HepG2 (cell line): ENCODE measurements around the gene TENT4B. TPM values are rescaled to one million over a fixed set of nuclear protein-coding genes. Genes with fewer than 3 reads are reported as not detected.

Experiments used
- CCDC6 ChIP-seq: sonication (generic); formaldehyde crosslinking; IDR thresholded peaks from 2 replicates; pipeline ENCODE4 v1.8.1; 2022; ENCODE audit warnings: mild to moderate bottlenecking, missing genetic modification reagents, moderate library complexity
- GATA4 ChIP-seq: sonication (generic); IDR thresholded peaks from 2 replicates; pipeline ENCODE4 v1.6.1; 2016; ENCODE audit warnings: antibody characterized with exemption, low read depth, borderline replicate concordance
- GPN1 ChIP-seq: sonication (generic); formaldehyde crosslinking; IDR thresholded peaks from 2 replicates; pipeline ENCODE4 v1.5.1; 2020; ENCODE audit warnings: missing genetic modification reagents, borderline replicate concordance
- MED8 ChIP-seq: sonication (generic); formaldehyde crosslinking; IDR thresholded peaks from 2 replicates; pipeline ENCODE4 v1.8.1; 2023; ENCODE audit warnings: mild to moderate bottlenecking, missing genetic modification reagents; ENCODE audit not compliant: insufficient replicate concordance
- PITX1 ChIP-seq: sonication (generic); formaldehyde crosslinking; IDR thresholded peaks from 2 replicates; pipeline ENCODE4 v1.5.1; 2020; ENCODE audit warnings: mild to moderate bottlenecking, missing genetic modification reagents
- SCMH1 ChIP-seq: sonication (generic); formaldehyde crosslinking; IDR thresholded peaks from 2 replicates; pipeline ENCODE4 v1.9.0; 2021; ENCODE audit warnings: missing genetic modification reagents, mild to moderate bottlenecking, borderline replicate concordance
- SNAI1 ChIP-seq: sonication (generic); formaldehyde crosslinking; IDR thresholded peaks from 2 replicates; pipeline ENCODE4 v1.5.0; 2020; ENCODE audit warnings: mild to moderate bottlenecking, missing genetic modification reagents, borderline replicate concordance
- SP4 ChIP-seq: sonication (generic); formaldehyde crosslinking; IDR thresholded peaks from 2 replicates; pipeline ENCODE4 v1.8.1; 2023; ENCODE audit warnings: mild to moderate bottlenecking, missing genetic modification reagents
- ZC3H13 ChIP-seq: sonication (generic); formaldehyde crosslinking; IDR thresholded peaks from 2 replicates; pipeline ENCODE4 v1.8.1; 2023; ENCODE audit warnings: mild to moderate bottlenecking, missing genetic modification reagents, moderate library complexity
- ZFY ChIP-seq: sonication (generic); formaldehyde crosslinking; IDR thresholded peaks from 2 replicates; pipeline ENCODE4 v1.4.0; 2020; ENCODE audit warnings: missing genetic modification reagents
- ZIK1 ChIP-seq: sonication (generic); formaldehyde crosslinking; IDR thresholded peaks from 2 replicates; pipeline ENCODE4 v1.5.0; 2020; ENCODE audit warnings: mild to moderate bottlenecking, low read depth, missing genetic modification reagents, borderline replicate concordance
- ZNF138 ChIP-seq: sonication (generic); formaldehyde crosslinking; IDR thresholded peaks from 2 replicates; pipeline ENCODE4 v1.5.0; 2020; ENCODE audit warnings: mild to moderate bottlenecking, low read depth, missing genetic modification reagents
- ZNF564 ChIP-seq: sonication (generic); formaldehyde crosslinking; IDR thresholded peaks from 2 replicates; pipeline ENCODE4 v1.8.1; 2023; ENCODE audit warnings: mild to moderate bottlenecking, missing genetic modification reagents
- ZNF567 ChIP-seq: sonication (generic); formaldehyde crosslinking; IDR thresholded peaks from 2 replicates; pipeline ENCODE4 v1.8.1; 2023; ENCODE audit warnings: mild to moderate bottlenecking, missing genetic modification reagents, borderline replicate concordance
- ZNF616 ChIP-seq: sonication (generic); formaldehyde crosslinking; IDR thresholded peaks from 2 replicates; pipeline ENCODE4 v1.5.0; 2020; ENCODE audit warnings: low read depth, mild to moderate bottlenecking, missing genetic modification reagents
- ZNF777 ChIP-seq: sonication (generic); formaldehyde crosslinking; IDR thresholded peaks from 2 replicates; pipeline ENCODE4 v1.4.0; 2020; ENCODE audit warnings: missing genetic modification reagents
- ZNF816 ChIP-seq: sonication (generic); formaldehyde crosslinking; IDR thresholded peaks from 2 replicates; pipeline ENCODE4 v1.8.0; 2022; ENCODE audit warnings: missing genetic modification reagents, mild to moderate bottlenecking, borderline replicate concordance
- polyA plus RNA-seq, 8 experiments: library from polyadenylated mRNA; depleted of rRNA in 3 of 8; stranded (reverse) in 7 of 8; unstranded in 1 of 8; fragments of >200 nt; fragmentation: Illumina TruSeq in 4 of 8; extraction: Trizol in 4 of 8; gene quantifications; 2 replicates each; pipeline versions ENCODE4 v1.2.1 to v1.2.3, GENCODE V29; 2011 to 2016; ENCODE audit warnings: low read depth in 4 of 8, missing spikeins in 1 of 8, mixed read lengths in 1 of 8; ENCODE audit not compliant: insufficient read depth in 1 of 8
- total RNA-seq, 5 experiments: library from RNA; depleted of rRNA; stranded (reverse); fragments of >200 nt; fragmentation: Illumina TruSeq; extraction: Trizol; gene quantifications; 2 replicates each; pipeline ENCODE4 v1.2.3, GENCODE V29; 2016; ENCODE audit warnings: low read depth in 1 of 5
- TF ChIP-seq, protein P1 (sequence below): sonication (generic); formaldehyde crosslinking; IDR thresholded peaks from 2 replicates; pipeline ENCODE4 v1.4.0; 2020; ENCODE audit warnings: mild to moderate bottlenecking, missing genetic modification reagents
- TF ChIP-seq, protein P2 (sequence below): sonication (generic); formaldehyde crosslinking; IDR thresholded peaks from 2 replicates; pipeline ENCODE4 v1.8.1; 2023; ENCODE audit warnings: mild to moderate bottlenecking, moderate library complexity, missing genetic modification reagents
- TF ChIP-seq, protein P3 (sequence below), 2 experiments: sonication (generic) in 1 of 2; formaldehyde crosslinking in 1 of 2; IDR thresholded peaks; 2 replicates each; pipeline versions ENCODE4 v1.4.0 to v1.6.1; 2016 to 2020; ENCODE audit warnings: borderline replicate concordance in 1 of 2, low read depth in 1 of 2, mild to moderate bottlenecking in 1 of 2, missing genetic modification reagents in 1 of 2
- TF ChIP-seq, protein P4 (sequence below): IDR thresholded peaks from 2 replicates; pipeline ENCODE4 v1.6.1; 2016; ENCODE audit warnings: low read depth, borderline replicate concordance

The TENT4B gene
- total and polyA plus RNA-seq, 2 of the 13 experiments (the other 11 are each of a cell fraction or from before 2014, with no cell fraction given): 15.0 to 32.8 TPM

DNA sequence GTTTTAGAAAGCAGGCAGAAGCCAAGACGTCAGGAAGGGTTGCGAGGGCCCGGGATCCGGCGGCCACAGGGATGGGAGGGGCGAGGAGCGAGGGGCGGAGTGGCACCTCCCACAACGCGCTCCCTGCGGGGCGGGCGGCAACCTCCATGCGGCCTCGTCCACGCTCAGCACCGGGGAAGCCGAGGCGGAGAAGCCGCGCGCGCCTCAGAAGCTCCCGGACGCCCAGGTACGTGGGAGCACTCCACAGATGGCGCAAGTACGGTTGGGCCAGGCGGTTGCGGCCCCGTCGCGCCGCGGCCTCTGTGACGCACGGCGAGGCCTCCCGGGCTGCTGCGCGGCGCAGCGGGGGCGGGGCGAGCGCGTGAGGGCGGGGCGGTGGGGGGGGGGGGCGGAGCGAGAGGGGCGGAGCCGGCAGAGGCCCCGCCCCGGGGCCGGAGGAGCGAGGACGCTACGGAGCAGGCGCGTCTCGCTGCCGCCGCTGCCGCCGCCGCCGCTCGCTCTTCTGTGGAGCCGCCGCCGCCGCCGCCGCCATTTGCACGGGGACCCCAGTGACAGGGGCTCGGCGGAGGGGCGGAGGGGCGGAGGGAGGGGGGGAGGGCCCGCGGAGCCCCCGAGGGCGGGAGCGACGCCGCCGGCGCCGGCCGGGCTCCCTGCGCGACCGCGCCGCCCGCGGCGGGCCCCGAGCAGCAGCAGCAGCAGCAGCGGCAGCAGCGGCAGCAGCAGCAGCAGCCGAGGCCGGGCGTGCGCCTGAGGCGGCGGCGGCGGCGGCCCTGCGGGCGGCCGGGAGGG is at the start of gene TENT4B (continued):
- TF ChIP-seq, protein P1, sequence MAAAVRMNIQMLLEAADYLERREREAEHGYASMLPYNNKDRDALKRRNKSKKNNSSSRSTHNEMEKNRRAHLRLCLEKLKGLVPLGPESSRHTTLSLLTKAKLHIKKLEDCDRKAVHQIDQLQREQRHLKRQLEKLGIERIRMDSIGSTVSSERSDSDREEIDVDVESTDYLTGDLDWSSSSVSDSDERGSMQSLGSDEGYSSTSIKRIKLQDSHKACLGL (CRISPR knock-in tag): peak; percentile 90
- TF ChIP-seq ZC3H13 (0 out of 2 replicates have a peak, but pooled peaks have one; percentile 65), ZNF777 (CRISPR knock-in tag) (peak; percentile 55; the same call in 1 of the 2 replicates), SCMH1 (no peak), SP4 (CRISPR knock-in tag) (peak; percentile 98), CCDC6 (peak; percentile 91), ZNF567 (CRISPR knock-in tag) (peak; percentile 95), ZFY (peak; percentile 98), SNAI1 (CRISPR knock-in tag) (peak; percentile 87; the same call in 1 of the 2 replicates), ZNF816 (CRISPR knock-in tag) (0 out of 2 replicates have a peak, but pooled peaks have one; percentile 18), ZNF138 (CRISPR knock-in tag) (peak; percentile 55; the same call in 1 of the 2 replicates), MED8 (CRISPR knock-in tag) (peak; percentile 41), ZNF564 (CRISPR knock-in tag) (peak; percentile 77; the same call in 1 of the 2 replicates), ZNF616 (CRISPR knock-in tag) (peak; percentile 97), GATA4 (0 out of 2 replicates have a peak, but pooled peaks have one; percentile 25), PITX1 (CRISPR knock-in tag) (peak; percentile 70), ZIK1 (CRISPR knock-in tag) (peak; percentile 97), GPN1 (peak; percentile 43; the same call in 1 of the 2 replicates)
- TF ChIP-seq, protein P2, sequence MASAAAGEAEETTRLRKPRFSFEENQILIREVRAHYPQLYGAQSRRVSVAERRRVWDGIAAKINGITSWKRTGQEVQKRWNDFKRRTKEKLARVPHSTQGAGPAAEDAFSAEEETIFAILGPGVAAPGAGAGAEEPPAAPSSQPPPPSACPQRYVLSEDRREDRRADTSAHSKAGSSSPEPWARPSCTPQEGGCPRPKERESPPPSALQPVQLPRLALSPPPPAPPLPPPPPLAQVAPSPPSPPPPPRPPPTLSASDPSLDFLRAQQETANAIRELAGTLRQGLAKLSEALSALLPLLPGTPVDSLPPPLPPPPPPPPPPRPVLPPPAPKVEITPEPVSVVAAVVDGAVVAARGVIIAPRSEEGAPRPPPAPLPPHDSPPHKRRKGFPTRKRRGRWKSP: peak; percentile 89
- TF ChIP-seq, protein P3, sequence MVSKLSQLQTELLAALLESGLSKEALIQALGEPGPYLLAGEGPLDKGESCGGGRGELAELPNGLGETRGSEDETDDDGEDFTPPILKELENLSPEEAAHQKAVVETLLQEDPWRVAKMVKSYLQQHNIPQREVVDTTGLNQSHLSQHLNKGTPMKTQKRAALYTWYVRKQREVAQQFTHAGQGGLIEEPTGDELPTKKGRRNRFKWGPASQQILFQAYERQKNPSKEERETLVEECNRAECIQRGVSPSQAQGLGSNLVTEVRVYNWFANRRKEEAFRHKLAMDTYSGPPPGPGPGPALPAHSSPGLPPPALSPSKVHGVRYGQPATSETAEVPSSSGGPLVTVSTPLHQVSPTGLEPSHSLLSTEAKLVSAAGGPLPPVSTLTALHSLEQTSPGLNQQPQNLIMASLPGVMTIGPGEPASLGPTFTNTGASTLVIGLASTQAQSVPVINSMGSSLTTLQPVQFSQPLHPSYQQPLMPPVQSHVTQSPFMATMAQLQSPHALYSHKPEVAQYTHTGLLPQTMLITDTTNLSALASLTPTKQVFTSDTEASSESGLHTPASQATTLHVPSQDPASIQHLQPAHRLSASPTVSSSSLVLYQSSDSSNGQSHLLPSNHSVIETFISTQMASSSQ (IDR thresholded peaks at IDR 0.05; ENCODE audit: low read depth): no peak
- TF ChIP-seq, protein P3 (CRISPR knock-in tag; IDR thresholded peaks at IDR 0.05; ENCODE audit: borderline replicate concordance): peak; percentile 67
- TF ChIP-seq, protein P4, sequence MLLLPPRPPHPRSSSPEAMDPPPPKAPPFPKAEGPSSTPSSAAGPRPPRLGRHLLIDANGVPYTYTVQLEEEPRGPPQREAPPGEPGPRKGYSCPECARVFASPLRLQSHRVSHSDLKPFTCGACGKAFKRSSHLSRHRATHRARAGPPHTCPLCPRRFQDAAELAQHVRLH (CRISPR knock-in tag): peak; percentile 88; the same call in 1 of the 2 replicates
